ENCODE data around the gene MALSU1.

The MALSU1 gene

DNA sequence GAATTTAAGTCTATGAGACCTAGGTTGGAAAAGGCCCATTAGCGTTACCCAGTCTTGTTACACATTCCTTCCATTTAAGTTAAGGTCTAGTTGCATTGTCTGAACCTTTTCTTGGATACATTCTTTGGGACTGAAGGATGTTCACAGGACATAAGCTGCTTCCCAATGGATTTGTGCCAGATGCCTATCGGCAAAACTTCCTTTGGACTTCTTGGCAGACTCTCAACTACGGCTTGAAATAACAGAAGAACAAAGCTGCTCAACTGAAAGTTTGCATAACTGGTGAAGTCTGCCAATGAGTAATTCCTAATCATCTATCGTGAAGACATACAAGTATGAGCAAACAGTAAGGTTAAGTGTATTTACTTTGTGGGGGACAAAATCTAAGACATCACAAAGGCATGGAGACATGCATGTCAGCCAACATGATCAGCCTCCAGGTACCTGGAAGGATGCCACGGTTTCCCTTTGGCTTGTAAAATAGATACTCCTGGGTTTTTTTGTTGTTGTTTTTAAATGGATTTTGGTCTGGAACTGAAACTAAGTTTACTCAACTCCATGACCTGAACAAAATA, 35.4 kb downstream of the MALSU1 start:
- intact Hi-C loops (cut with DNase I): no loop called here
- no peak for DNase-seq

DNA sequence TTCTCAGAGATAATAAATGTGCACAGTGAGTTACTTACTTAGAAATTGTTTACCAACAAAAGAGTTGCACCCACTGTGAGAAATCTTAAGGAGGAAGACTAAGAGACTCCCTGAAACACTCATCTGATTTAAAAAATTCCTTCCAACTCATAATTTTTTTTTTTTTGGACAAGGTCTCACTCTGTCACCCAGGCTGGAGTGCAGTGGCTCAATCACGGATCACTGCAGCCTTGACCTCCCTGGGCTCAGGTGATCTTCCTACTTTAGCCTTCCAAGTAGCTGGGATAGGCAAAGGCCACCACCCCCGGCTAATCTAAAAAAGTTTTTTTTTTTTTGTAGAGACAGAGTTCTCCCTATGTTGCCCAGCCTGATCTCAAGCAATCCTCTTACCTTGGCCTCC, 36.0 kb downstream of the MALSU1 start:
- intact Hi-C loops (cut with DNase I): no loop called here

DNA sequence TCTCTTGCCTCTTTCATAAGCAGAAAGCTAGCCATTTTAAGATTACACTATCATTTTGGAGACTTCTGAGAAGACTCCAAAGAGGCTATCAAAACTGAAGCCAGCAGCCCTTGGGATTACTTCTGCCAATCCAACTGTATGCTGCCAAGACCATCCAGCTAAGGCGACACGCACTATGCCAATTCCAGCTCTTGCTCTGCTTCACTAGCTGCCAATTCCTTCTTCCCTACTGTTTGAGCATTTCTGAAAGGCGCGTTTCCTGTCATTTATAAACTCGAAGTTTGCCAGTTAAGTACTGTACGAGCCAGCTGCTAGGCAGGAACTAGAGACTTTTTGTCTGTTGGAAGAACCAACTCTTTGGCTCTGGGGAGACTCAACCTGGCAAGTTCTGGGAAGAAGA, 36.5 kb downstream of the MALSU1 start:
- intact Hi-C loops (cut with DNase I): no loop called here
- DNase-seq: no peak

More for the DNA sequence above, 36.0 kb downstream of the MALSU1 start:
- no peak for DNase-seq

DNA sequence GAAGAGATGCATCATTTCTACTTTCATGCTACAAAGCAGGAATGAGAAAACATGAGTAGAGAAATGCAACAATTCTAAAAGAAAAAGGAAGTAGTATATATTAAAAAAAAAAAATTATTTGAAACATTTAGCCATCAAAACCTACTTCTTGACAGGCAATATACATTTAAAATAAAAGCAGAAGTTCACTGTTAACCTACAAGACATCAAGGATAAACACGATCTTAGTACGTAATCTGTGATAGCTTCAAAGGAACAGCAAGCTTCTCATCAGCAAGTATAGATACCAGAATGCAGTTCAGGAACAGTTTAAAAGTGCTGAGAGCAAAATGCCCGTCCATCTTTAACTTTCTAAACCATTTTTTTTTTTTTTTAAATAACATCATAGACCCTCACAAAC, 36.9 kb downstream of the MALSU1 start:
- DNase-seq: no peak
- intact Hi-C loops (cut with DNase I): no loop called here

DNA sequence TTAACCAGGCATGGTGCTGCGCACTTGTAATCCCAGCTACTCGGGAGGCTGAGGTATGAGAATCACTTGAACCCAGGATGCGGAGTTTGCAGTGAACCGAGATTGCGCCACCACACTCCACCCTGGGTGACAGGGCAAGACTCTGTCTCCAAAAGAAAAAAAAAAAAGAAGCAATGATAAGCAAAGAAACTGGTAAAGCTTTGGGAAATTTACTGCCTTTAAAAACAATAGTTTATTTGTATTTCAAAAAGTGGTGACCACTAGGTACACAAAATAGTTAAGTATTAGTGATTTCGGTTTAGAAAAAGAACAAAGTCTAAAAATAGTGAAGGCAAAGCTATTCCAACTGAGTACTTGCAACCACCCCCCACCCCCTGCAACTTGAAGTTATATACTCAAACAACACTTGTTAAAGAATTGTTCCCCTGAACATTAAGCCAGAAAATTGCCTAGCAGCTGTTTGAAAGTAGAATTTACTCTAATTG, 37.7 kb downstream of the MALSU1 start:
- intact Hi-C loops (cut with DNase I): no loop called here

DNA sequence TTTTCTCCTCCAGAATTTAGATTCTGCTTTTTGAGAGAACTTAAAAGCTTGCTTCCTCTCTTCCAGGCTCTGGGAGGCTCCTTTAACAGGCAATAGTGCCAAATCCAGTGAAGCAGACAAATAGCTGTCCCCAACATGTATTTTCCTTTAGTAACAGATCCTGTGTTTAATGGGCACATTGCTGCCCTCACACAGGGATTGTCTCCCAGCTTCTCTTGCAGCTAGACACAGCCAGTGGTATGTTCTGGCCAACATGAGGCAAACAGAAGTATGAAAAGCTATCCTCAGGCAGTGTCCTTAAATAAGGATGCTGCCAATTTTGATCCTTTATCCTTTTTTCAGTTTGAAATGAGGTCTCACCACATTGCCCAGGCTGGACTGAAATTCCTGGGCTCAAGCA, 38.2 kb downstream of the MALSU1 start:
- intact Hi-C loops (cut with DNase I): no loop called here
- no peak for DNase-seq

More for the DNA sequence above, 37.7 kb downstream of the MALSU1 start:
- DNase-seq: no peak

DNA sequence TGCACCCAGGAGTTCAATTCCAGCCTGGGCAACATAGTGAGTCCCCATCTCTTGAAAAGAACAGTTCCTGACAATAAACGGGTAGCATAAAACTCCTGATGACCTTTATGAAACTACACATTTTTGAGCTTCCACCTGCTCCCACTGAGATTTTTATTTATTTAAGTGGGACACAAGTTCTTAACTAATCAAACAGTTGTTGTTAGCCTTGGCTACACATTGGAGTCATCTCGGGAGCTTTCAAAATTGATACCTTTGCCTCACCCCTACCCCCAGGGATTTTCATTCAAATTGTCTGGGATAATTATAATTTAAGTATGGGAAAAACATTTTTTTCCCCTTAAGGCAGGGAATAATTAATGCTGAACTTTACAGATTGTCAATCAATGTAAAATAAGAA, 39.3 kb downstream of the MALSU1 start:
- DNase-seq: no peak
- intact Hi-C loops (cut with DNase I): no loop called here

DNA sequence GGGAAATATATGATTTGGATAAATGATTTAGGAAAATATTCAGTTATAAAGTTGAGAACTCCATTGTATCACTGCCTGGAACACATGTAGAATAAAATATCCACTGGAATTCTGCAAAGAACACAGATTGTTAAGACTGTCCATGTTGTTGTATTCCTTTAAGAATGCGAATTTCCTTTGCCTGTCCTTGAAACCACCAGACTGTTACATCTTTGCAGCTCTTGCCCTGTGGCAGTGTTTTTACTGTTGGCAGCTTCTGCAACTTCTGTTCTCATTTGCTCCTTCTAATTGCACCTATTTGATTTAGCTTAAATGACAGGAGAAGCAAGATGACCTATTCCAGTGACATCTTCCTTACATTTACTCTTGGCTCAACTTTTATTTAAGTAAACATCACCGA, 39.7 kb downstream of the MALSU1 start:
- DNase-seq: no peak
- intact Hi-C loops (cut with DNase I): no loop called here

DNA sequence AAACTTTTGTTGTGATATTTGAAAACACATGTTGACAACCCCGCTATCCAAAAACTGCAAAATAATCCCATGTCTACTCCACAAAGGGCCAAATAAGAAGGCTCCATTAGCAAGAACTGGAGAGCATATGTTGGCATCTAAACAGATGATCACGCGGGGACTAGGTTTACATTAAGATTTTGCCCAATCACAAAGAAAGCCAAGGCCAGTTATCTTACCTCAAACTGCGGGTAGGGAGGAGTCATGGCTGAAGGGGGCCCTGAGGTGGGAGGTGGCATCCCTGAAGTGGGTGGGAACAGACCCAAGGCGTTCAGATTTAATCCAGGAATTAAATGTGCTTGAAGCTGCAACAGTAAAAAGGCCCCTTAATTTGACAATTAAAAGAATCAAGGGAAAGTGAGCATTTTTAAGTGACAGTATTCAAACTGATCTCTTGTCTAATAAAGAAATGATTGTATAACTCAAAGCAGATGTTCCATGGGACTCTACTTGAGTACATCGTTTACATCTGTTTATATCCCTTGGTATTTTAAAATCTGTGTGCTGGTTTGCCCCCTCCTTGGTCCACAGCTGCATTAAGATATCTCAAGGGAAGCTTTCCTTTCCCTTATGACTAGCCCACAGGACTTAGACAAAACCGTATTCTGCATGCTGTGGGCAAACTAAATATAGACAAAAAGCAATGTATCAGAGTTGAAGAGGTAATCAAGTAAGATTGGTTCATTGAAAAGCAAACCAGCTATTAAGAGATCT, 42.9 kb downstream of the MALSU1 start:
- intact Hi-C loops (cut with DNase I): no loop called here

DNA sequence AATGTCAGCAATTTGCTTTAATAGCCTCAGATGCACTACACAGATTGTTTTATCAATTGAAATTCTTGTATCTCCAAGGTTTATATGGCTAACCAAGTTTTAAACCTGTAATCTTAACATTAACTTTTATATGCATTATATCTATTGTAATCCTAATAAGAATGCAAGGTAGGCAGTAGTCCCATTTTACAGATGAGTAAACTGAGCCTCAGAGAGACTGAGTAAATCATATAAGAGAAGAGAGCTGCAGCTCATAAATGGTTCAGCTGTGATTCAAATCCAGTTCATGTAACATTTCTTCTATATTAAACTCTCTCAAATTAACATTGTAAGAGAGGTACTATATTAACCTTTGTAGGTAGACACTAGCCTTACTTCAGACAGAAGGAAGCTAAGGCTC, 44.0 kb downstream of the MALSU1 start:
- intact Hi-C loops (cut with DNase I): no loop called here
- no peak for DNase-seq

More for the DNA sequence above, 42.9 kb downstream of the MALSU1 start:
- DNase-seq: no peak

DNA sequence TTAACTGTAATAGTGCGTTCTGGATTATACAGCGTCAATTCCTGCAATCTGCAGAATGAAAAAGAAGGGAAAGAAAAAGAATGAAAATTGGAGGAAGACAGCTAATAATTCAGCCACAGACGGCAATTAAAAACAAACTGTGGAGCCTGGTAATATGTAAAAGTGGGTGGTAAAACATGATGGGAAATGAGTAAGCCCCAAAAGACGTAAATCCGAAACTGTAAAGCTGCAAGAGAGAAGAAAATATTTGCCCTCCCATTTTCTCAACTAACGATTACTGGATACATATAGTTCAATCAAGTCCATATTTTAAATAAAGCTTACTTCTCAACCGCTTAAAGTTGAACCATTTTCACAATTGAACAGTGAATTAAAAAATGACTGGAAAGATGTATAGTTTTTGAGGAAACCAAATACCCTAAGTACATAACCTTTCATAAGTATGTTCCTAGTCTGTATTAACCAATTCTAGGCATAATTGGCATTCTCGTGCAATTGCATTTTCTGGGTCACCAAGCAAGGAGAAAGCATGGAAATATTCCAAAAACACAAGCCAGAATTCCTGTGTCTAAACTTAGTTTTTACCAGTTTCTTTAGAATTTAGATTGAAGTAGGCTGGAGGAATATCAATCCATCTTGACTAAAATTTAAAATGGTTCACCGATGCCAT, 44.8 kb downstream of the MALSU1 start:
- intact Hi-C loops (cut with DNase I): no loop called here
- no peak for DNase-seq

DNA sequence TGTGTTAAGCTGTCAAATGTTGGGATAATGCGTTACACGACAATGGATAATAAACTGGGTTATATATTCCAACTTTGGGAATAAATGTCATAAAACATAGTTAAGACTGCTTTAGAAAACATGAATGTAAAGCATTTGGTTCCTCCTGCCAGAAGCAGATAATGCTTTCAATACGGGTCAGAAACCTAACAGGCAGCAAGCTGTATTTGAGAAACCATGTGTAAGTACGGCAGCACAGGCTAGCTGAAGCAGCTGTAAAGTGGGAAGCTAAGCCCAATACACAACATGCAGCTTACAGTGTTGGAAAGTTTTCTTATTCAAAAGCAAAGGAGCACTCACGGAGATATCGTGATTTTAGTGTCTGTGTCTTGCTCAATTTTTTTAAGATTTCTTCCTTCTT, 46.5 kb downstream of the MALSU1 start:
- no peak for DNase-seq
- intact Hi-C loops (cut with DNase I): no loop called here

DNA sequence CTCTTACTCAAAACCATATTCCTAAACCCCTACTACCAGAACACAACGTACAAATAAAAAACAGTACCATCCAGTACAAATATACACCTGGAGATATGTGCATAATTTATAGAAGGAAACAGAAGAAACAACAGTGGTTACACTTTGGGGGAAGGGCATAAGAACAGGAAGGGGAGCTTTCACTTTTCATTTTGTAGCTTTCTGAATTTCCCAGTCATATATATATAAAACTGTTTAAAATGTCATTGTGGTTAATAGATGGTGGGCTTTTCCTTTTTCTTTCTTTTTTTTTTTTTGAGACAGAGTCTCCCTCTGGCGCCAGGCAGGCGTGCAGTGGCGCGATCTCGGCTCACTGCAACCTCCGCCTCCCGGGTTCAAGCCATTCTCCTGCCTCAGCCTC, 47.2 kb downstream of the MALSU1 start:
- no peak for DNase-seq
- intact Hi-C loops (cut with DNase I): no loop called here

DNA sequence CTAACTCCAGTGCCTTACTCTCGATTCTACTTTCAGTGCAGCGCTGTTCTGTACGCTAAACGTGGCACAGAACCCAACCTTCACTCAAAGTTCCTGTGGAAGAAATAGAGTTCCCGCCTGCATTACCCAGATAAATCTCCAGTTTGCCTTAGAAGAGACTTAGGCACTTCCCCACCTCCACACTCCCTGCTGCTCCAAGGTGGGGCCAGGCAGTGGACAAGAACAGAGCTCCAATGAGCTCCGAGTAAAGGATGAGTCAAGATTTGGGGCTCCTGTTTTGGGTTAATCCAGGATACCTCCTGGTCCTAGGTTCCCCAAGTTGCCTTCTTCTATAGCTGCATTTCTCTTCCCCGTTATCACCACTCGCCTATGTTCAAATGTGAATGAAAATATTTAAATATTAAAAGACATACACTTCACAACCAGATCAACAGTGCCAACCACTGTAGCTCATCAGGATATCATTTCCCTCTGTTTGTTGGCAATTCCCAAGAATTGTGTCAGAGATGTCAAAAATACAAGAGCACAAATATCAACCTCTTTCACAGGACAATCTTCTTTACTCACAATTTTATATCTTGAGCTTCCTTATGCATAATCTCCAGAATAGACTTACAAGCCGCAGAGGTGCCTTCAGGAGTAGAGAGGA, 48.0 kb downstream of the MALSU1 start:
- intact Hi-C loops (cut with DNase I): no loop called here
- no peak for DNase-seq

DNA sequence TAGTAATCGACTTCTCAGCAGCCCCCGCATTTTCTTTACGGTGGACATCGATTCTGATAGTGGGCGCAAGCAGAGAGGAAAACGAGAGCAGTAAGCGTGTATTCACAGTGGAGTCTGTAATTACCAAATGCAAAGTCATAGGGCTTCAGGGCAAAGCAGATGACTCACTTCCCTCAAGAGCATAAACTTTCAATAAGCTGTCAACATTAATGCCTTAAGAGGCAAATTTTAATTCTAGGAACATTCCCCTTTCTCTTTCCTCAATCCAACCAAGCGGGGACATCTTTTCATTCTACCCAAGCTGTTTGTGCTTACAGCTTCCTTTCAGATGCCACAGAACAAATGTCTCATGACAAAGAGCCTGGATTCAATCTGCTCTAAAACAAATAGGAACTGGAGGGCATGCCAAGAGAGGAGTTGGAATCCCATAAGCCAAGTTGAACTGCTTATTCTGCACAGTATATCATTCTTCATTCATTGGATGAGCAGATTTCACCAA, 48.6 kb downstream of the MALSU1 start:
- no peak for DNase-seq
- intact Hi-C loops (cut with DNase I): no loop called here

DNA sequence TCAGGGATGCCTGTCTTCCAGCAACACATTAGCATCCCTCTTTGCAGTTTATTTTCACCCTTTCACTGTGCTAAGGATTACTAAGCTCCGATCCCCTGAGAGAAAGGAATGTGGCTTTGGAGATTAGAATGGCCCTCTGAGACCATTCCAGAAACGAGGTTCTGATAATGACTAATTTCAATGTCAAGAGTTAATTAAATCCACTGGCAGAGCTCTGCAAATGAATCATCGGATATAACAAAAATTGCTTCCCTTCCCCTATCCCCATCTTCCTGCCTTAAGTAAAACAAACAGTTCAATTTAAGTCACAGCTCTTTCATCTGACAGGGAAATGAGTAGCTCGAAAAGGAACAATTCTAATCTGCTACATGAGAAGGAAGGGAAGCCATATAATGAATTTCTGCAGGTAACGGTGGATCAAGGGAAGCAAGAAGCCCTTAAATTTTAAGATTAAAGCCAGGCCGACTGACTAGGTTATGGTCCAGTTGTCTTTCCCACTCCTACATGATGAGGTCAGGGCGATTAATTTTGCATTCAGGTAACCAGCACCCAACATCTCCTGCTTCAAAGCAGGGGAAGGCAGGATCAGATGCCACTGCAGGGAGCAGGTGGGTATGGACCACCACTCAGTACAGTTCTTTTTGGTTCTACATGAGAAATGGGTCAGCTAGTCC, 50.5 kb downstream of the MALSU1 start:
- no peak for DNase-seq
- intact Hi-C loops (cut with DNase I): no loop called here

DNA sequence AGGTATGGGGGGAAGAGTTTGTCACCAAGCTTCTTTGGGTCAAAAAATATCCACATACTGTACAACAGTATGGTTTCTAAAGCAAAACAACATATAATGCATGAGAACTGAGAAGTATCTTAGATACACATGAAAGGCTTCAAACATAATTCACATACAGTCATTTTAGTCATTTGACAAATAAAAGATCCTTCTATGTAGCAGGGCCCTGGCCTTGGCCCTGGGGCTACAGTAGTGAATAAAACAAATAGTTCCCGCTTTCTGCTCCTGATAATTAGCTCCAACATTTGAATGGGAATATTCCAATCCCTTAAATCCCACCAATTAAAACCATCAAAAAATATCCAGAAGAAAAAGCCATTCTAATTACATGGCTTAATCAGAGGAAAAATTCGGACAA, 51.3 kb downstream of the MALSU1 start:
- intact Hi-C loops (cut with DNase I): no loop called here
- no peak for DNase-seq

DNA sequence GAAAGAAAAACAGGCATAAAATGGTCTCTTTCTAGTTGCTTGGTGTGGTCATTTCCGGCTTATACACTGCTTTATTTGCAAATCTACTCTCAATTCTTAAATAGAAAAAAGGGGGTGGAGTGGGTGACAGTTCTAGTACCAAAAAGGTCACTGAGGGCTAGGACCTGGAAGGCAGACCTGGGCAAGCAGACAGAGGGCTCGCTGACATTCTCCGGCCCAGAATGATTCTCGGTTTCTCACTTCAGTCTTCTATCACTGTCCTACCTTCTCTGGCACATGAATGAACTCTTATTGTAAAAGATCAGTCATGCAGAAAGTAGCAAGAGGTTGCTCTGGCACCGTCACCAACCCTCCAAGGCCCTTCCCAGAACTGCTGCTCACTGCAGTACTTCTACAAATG, 54.0 kb downstream of the MALSU1 start:
- intact Hi-C loops (cut with DNase I): no loop called here
- DNase-seq: no peak

DNA sequence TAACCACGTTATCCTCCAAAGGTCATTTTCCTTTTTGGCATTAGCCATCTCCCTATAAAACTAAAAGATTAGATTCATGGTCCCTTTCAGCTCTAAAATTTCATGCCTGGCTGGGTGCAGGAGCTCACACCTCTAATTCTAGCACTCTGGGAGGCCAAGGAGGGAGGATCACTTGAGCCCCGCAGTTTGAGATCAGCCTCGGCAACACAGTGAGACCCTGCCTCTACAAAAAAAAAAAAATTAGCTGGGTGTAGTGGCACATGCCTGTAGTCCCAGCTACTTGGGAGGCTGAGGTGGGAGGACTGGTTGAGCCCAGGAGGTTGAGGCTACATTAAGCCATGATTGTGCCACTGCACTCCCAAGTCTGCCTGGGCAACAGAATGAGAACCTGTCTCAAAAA, 57.0 kb downstream of the MALSU1 start:
- DNase-seq: no peak
- intact Hi-C loops (cut with DNase I): no loop called here

DNA sequence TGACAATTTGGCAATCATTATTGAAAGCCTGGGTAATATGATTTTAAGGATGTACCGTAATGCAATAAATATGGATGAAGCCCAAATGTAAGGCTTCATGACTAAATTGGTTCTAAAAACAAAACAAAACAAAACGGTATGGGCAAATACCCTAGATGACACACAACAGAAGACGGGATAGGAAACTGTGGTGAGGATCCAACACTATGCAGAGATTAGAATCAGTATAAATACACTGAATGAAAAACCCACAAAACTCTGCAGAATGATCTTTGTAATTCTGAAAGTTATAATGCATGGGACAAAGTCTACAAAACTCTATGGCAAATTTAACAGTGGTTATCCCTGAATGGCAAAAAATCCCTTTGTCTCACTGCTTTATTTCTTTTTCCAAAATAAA, 57.6 kb downstream of the MALSU1 start:
- DNase-seq: no peak
- intact Hi-C loops (cut with DNase I): no loop called here

Measured in posterior cingulate gyrus (tissue), 11 donors.